ELR (cell line): Measurements from ENCODE around the gene TAP1.
A peak's percentile ranks its signal among the peaks of the same experiment; 100 is the strongest.
"Not testable (repeated sequence)": the region's sequence is repeated elsewhere in the genome, so short reads cannot be mapped to it uniquely, and the experiment has no call there.

Experiments
- DNase-seq: peaks from one replicate; pipeline ENCODE4 v3.0.0-alpha.2; 2015; ENCODE audit warnings: low read depth

Gene TAP1

GRCh38 chr6:32840604-32841246 is 12.8 kb downstream of the TAP1 start:
- DNase-seq: no peak

DNA sequence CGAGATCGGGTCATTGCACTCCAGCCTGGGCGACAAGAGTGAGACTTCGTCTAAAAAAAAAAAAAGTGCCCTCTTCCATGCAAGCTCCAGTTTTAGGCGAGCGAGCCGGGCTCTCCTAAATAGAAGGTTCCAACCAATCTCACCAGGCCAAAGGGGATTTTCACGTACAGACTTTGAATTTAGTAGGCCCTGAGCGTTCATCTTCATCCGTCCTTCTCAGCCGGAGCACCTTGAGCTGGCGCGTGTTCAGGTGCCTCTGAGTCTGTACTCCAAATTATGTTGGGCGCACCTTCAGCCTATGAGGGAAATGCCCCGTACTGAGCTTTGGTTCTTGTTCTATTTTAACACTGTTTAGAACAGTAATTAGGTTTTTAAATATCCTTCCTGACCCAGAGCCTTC is 14.1 kb downstream of the TAP1 start:
- DNase-seq: no peak

DNA sequence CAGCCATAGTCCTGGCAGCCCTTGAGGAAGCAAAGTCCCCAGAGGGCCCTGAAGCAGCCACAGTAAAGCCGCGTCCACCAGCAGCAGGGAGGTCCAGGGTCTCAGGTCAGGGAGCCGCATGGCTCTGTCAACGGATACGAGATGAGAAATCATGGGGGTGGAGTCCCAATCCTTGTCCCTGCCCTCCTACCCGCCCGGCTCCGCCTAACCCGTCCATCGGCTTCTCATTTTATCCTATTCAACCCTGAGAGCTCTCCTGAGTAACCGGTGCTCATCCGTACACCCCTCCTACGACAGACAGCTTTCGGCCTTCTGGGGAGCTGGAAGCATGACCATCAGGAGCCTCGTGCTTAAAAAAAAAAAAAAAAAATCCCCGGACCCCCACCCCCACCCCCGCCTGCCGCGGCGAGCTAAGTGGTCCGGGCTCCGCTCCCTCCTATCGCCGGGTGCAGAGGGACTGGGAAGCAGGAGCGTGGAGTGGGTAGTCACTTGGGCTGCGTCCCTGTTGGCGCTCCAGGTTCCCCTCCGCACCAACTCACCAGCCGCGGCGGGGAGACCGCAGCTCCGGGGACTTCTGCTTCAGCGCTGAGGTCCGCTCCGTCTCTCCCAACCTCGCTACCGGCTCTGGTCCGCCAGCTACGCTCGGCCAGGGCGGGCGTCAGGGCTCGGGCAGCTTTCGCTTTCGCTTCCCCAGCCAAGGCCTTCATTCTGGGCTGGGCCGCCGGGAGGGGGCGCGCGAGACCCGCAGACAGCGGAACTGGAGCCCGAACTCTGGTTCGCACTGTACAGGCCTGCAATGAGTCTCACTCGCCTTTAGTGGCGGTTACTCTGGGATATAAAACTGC is 15.2 kb downstream of the TAP1 start, which contains the start of gene TAP2:
Gene TAP2 (minus strand): TSS at position 626 of the 845 bp plus-strand sequence. CDS start 506 bp downstream, at position 120.
- peak; percentile 93 for DNase-seq

- DNase-seq: peak; percentile 70
Measured at GRCh38 chr6:32837651-32838113, 15.8 kb downstream of the TAP1 start.

GRCh38 chr6:32836873-32837272 is 16.6 kb downstream of the TAP1 start:
- DNase-seq: no peak

- DNase-seq: no peak
Measured at GRCh38 chr6:32835167-32835893, 18.2 kb downstream of the TAP1 start.

DNA sequence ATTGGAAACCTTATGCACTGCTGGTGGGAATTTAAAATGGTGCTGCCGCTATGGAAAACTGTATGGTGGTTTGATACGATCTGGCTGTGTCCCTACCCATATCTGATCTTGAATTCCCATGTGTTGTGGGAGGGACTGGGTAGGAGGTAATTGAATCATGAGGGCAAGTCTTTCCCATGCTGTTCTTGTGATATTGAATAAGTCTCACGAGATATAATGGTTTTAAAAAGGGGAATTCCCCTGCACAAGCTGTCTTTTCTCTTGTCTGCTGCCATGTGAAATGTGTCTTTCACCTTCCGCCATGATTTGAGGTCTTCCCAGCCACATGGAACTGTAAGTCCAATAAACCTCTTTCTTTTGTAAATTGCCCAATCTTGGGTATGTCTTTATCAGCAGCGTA is 19.8 kb downstream of the TAP1 start:
- no peak for DNase-seq

DNA sequence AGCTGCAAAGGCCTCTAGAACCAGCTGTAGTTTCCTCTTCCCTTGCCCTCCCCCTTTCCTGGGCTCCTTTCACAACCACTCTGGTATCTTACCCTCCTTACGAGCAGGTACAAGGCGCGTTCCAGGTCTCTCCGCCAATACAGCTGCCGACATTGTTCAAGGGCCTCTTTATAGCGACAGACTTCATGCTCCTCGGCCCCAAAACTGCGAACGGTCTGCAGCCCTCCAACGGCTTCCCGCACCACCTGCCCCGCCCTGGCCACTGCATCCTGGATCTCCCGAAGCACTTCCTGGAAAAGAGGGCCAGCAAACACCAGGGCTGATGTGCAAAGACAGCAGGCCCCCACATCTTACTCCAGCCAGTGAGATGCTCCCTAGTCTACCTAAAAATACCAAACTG is 21.0 kb downstream of the TAP1 start:
- no peak for DNase-seq

DNA sequence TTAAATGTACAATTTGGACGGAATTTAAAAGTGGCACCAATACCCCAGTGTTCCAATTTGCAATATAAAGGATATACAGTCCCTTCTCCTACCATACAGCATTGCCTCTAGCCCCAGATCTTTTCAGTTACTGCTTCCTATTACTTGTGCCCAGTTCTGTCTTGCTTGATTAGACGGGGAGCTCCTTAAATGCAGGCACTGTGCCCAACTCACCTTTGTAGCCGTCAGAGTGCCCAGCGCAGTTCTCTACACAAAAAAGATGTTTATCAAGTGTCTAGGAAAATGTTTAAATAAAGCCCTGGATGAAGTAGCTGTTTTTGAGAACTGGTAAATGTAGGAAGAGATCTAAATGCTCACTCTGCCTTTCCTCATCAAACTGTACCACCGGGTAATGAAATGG is 22.6 kb downstream of the TAP1 start:
- no peak for DNase-seq

- no peak for DNase-seq
Measured at GRCh38 chr6:32830017-32830416, 23.5 kb downstream of the TAP1 start.

- DNase-seq: no peak
Measured at GRCh38 chr6:32829495-32829894, 24.0 kb downstream of the TAP1 start.

GRCh38 chr6:32827025-32827424 is 26.5 kb downstream of the TAP1 start:
- DNase-seq: no peak

DNA sequence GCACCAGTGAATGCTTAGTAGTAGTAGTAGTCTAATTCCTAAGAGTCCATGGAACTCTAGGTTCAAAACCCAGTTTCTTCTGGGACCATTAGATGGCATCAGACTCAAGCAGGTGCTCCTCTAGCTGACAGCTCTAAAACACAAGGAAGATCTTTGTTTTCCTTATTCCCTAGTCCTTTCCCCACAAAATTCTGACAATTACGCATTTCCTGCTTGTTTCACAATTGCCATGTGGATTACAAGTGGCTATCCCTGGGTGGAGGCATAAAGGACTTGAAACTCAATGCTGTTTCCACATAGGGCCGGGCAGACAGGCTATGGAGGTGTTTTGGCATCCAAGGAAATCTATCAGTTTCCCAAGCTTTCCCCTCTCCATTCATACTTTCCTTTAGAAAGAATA is 27.5 kb downstream of the TAP1 start:
- DNase-seq: peak; percentile 86

- peak; percentile 77 for DNase-seq
Measured at GRCh38 chr6:32819729-32820128, 33.8 kb downstream of the TAP1 start.

GRCh38 chr6:32818867-32819266 is 34.6 kb downstream of the TAP1 start:
- DNase-seq: no peak

DNA sequence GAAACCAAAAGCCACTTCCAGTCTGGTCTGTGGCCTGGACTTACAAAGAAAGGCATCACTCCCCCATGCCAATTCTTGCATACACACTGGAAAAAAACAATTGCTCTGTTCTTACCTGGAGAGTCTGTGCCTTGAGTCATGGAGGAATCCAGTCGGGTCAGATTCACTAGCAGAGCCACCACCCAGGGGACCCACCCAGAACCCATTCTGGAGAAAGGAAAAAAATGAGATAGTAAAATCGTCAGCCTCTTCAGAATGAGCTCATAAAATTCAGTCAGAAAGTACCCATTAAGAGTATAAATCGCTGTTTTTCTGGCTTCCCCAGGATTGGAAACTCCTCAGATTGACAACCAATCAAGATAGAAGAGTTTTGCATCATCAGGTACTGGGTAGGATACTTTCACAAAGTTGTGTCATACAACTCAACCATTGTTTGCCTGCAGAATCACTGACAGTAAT is 36.7 kb downstream of the TAP1 start, which contains the start of gene HLA-DOB:
Gene HLA-DOB (minus strand): TSS at position 257 of the 459 bp plus-strand sequence. CDS start 51 bp downstream, at position 206.
- peak; percentile 44 for DNase-seq

DNA sequence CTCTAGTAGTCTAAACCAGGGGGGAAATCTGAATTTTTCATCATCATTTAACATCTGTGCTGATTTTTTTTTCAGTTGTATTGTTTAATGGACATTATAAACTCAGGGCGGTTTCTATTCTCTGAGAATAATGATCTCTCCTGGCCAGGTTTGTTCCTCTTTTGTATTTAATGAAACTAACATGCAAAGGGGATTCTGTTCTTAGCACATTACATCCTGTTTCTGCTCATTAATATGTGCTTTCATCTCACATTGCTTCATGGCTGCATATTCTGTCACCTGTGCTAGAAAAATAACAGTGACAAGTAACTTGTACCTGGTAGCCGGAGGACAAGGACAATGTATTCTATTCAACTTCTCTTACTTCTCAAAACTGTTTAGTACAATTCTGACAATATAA is 37.5 kb downstream of the TAP1 start:
- DNase-seq: no peak

DNA sequence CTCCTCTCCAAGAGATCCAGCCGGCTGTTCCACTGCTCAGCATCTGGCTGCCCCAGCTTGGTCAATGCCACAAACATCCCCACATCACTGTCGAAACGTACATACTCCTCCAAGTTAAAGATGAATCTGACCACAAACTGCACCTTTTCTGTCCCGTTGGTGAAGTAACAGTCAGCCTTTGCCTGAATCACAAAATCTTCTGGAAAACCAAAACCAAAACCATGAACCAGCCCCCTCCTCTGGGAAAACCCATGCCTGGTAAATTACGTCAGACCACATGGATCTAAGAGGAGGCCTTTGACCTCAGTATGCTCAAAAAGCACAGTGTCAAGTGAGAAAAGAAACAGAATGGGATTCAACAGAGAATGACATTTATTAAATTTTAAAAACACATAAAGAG is 38.4 kb downstream of the TAP1 start:
- no peak for DNase-seq

DNA sequence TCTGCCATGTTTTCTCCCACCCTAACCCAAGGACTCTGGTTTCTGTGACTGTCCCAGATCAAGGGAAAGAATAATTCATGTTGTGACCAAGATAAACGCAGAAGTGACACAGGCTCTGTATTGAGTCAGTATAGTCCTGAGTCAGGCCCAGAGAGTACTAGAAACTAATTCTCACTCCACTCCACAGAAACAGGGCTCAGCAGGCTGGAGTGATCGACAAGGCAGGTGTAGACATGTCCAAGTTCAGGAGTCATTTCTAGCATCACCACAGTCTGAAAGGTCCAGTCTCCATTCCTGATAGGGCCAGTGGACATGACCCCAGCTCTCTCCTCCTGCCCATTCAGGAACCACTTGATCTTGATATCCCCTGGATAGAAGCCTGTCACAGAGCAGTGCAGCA is 39.4 kb downstream of the TAP1 start:
- DNase-seq: no peak

- no peak for DNase-seq
Measured at GRCh38 chr6:32809171-32809570, 44.3 kb downstream of the TAP1 start.

DNA sequence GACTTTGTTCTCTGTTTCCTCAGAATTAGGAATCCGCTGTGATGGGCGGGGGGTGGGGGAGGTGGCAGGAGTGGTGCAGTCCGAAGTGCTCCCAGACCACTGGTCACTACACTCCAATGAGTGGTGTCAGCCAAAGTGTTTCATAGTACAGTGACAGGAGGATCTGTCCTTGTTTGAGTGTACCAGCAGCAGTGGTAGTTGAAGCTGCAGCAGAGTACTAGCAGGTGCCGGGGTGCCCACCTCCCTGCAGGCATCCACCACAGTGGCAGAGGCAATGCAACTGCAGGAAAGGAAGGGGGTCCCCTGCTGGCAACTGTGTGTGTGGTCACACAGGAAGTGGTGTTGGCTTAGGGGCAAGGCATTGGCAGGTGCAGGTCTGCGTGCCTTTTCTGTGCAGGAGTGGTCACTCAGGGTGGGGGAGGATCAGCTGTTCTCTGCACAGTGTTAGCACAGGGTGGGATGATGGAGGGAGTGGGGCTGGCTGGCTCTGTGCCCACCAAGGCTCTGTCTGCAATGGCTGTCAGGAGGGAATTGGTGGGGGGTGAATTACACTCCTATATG is 46.4 kb downstream of the TAP1 start:
- no peak for DNase-seq

DNA sequence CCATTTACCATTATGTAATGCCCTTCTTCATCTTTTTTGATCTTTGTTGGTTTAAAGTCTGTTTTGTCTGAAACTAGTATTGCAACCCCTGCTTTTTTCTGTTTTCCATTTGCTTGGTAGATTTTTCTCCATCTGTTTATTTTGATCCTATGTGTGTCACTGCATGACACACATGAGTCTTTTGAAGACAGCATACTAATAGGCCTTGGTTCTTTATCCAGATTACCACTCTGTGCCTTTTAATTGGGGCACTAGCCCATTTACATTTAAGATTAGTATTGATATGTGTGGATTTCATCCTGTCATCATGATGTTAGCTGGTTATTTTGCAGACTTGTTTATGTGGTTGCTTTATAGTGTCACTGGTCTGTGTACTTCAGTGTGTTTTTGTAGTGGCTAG is 48.1 kb downstream of the TAP1 start:
- DNase-seq: not testable (repeated sequence)
